ENCODE data around the gene NKX3-2.

NKX3-2 gene

DNA sequence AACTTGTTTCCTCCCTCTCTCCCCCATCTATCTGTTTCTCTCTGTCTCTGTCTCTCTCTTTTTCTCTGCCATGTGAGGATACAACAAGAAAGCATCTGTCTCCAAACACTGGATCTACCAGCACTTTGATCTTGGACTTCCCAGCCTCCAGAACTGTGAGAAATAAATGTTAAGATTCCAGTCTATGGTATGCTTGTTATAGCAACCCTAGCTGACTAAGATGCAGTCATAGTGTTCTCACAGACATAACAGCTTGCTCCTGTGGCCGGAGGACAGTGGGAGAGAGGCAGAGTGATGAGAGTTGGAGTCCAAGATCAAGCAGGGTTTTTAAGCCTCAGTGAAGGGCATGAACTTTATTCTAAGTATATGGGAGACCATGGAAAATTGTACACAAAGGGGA is 8.8 kb upstream of the NKX3-2 start:
- TF ChIP-seq, protein P1, sequence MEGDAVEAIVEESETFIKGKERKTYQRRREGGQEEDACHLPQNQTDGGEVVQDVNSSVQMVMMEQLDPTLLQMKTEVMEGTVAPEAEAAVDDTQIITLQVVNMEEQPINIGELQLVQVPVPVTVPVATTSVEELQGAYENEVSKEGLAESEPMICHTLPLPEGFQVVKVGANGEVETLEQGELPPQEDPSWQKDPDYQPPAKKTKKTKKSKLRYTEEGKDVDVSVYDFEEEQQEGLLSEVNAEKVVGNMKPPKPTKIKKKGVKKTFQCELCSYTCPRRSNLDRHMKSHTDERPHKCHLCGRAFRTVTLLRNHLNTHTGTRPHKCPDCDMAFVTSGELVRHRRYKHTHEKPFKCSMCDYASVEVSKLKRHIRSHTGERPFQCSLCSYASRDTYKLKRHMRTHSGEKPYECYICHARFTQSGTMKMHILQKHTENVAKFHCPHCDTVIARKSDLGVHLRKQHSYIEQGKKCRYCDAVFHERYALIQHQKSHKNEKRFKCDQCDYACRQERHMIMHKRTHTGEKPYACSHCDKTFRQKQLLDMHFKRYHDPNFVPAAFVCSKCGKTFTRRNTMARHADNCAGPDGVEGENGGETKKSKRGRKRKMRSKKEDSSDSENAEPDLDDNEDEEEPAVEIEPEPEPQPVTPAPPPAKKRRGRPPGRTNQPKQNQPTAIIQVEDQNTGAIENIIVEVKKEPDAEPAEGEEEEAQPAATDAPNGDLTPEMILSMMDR (IDR thresholded peaks at IDR 0.05), result no peak
- no peak for TF ChIP-seq ZFX (IDR thresholded peaks at IDR 0.05; ENCODE audit: borderline replicate concordance)
- H3K27ac ChIP-seq, result no peak overlapping the region

DNA sequence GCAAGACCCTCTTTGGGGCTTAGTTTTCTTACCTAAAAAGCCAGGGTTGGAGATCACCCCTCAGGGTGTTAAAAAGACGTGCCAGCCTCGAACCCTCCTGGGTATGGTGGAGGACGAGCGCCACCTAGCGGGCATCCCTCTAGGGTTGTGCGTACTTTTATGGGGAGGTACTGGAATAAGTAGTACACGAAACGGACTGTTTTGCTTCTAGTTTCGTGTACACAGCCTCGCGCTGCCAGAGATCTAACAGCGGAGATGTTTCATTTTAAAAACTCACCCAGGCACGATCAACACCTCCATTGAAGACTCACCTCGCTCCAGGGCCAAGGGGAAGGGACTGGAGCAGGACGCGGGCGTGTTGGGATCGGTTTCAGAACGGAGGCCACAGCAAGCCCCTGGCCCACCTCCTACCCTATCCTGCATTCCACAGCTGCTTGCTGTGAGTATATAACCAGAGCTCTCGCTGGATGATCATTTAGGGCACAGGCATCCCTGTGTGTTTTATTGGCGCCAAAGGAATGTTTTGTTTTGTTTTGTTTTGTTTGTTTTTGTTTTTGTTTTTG is 4.8 kb upstream of the NKX3-2 start:
- no peak overlapping the region for H3K27ac ChIP-seq
- TF ChIP-seq ZFX (IDR thresholded peaks at IDR 0.05; ENCODE audit: borderline replicate concordance), result no peak
- TF ChIP-seq, protein P1 (IDR thresholded peaks at IDR 0.05), result peak; percentile 87

DNA sequence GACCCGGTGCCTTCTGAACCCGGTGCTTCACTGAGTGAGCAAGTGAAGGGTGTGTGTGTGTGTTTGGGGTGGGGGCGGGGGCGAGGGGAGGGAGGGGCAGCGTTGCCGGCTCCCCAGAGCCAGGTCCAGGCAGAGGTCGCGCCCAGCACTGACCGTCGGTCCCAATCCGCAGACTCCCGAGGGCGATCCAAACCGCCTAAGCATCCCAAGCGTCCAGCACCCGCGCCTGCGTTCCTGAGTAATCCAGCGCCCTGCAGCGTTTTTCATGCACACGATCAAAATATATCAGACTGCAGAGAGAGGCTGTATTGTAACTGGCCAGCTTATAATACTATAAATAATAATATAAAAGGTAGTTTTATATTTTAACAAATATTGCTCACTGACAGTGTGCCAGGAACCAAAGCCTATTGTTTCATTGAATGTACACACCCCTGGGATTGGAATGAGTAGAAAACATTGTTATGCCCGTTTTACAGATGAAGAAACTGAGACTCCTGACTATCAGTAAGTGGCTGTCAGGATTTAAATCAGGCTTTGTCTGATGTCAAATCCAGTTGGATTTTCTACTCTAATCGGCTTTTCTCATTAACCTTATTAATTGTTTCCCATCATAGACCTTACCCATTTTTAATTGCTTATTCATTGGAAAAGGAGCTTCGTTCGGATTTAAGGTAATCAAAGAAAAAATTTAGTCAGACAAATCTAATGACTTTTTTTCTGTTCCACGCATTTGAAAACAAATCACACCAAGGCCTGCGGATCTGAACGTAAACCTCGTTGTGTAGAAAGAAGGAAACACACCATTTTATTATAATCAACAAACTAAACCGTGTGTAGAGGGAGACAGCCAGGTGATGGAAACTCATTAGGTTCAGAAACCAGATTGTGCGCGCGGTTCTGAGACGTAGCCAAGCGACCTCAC is 4.0 kb upstream of the NKX3-2 start:
- TF ChIP-seq ZFX (IDR thresholded peaks at IDR 0.05; ENCODE audit: borderline replicate concordance), result no peak
- TF ChIP-seq, protein P1 (IDR thresholded peaks at IDR 0.05), result no peak
- no peak overlapping the region for H3K27ac ChIP-seq

DNA sequence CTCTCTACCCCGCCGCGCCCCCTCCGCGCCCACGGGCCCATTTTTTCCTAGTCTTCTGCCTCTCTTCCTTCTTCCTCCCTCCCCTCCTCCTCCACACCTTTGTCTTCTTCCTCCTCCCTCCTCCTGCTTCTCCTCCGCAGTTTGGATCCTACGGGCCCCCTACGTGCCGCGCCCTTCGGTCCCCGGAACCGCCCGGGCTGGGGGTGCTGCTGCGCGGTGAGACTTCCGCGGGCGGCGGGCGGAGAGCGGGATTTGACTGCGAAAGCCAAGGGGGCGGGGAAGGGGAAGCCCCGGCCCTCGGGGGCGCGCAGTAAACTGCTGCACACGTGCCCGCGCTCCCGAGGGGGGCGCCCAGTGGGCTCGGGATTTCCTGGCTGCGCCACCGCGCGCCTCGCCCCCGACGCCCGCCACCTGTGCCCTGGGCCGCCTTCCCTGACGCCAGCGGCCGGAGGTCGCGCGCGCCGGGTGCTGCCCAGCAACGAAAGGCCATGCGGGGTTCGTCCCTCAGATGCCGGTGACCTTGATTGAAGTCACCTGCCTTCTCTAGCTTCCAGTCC is 3.3 kb upstream of the NKX3-2 start:
- TF ChIP-seq ZFX (IDR thresholded peaks at IDR 0.05; ENCODE audit: borderline replicate concordance), result no peak
- TF ChIP-seq, protein P1 (IDR thresholded peaks at IDR 0.05), result no peak
- H3K27ac ChIP-seq, result no peak overlapping the region

DNA sequence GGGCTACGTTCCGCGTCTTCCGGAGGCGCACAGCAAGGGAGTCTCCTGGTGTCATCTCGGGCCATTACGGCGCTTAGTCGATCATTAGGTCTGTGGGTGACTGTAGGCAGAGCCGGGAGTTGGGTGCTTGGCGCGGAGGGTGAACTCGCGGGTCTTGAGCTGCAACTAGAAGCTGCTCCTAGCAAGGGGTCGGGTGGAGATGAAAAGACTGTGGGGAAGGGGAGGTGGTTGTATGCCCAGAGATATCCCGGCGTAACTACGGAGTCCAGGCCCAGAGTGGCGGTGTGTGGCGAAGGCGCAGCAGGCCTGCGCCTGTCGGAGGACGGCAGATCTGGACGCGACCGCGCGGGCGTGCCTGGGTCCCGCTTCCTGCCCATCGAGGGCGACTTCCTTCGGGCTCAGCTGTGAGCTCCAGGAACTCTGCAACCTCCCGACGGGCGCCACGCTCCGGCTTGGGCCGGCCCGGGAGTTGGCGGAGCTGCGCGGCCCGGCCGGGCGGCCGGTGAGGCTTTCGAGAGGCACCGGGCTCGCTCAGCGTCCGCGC is 2.7 kb upstream of the NKX3-2 start:
- TF ChIP-seq, protein P1 (IDR thresholded peaks at IDR 0.05), result no peak
- no peak for TF ChIP-seq ZFX (IDR thresholded peaks at IDR 0.05; ENCODE audit: borderline replicate concordance)

DNA sequence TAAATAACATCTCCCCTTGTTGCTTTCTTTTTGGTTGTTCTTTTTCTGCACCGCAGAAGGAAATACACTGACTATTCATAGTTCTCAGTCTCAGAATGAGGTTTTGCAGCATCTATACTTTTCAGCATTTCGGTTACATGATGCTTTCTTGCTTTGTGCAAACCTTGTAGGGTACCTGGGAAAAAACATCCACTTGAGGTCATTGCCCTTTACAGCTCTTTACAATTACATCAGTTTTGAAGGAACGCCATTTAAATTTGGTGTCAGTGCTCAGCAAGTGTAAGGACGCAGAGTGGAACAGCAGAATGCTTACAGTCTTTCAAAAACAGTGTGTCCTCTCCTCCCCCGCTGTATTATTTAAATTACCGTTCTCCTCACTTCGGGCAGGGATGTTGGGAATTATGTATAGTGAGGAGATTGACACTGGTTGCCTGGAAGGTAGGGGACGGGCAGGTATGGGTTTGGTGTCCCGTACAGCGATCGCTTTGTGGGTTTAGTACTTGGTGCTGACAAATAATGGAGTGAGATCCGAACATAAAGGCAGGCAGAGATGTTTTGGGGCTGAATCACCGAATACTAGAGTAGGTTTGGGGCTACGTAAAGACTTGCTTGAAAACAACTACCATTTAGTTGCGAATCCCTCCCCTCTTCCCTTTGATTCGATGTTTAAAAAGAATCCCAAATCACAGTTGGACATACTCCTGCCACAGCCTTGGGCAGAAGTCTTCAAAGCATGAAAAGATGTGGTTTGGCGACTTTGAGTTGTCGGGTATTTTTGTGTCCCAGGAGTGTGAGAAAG is 2.0 kb upstream of the NKX3-2 start:
- no peak for TF ChIP-seq ZFX (IDR thresholded peaks at IDR 0.05; ENCODE audit: borderline replicate concordance)
- TF ChIP-seq, protein P1 (IDR thresholded peaks at IDR 0.05), result no peak
- no peak overlapping the region for H3K27ac ChIP-seq

More for the DNA sequence above, 2.7 kb upstream of the NKX3-2 start:
- no peak overlapping the region for H3K27ac ChIP-seq
